Hippocampal formation (tissue), 2 donors: ENCODE results near the gene AOPEP.

Experiments used
- DNase-seq, 2 donors: peaks; one replicate each; lab custom pipeline; 2025; lab: John Stamatoyannopoulos, UW

AOPEP gene

GRCh38 chr9:94850540-94851434, 124.3 kb downstream of the AOPEP start:
- no peak for DNase-seq

GRCh38 chr9:94851467-94851866, 125.0 kb downstream of the AOPEP start:
- DNase-seq: no peak

GRCh38 chr9:94851892-94852291, 125.4 kb downstream of the AOPEP start:
- DNase-seq: no peak

- no peak for DNase-seq
These were observed 125.9 kb downstream of the AOPEP start for GRCh38 chr9:94852373-94852772.

GRCh38 chr9:94853887-94854286, 127.4 kb downstream of the AOPEP start:
- DNase-seq: no peak

GRCh38 chr9:94855903-94856302, 129.4 kb downstream of the AOPEP start:
- no peak for DNase-seq

- no peak for DNase-seq
These were observed 131.3 kb downstream of the AOPEP start for GRCh38 chr9:94857791-94858190.

- no peak for DNase-seq
These were observed 132.7 kb downstream of the AOPEP start for GRCh38 chr9:94859226-94859625.

GRCh38 chr9:94859891-94860290, 133.4 kb downstream of the AOPEP start:
- no peak for DNase-seq

- no peak for DNase-seq
These were observed 134.4 kb downstream of the AOPEP start for GRCh38 chr9:94860678-94861588.

GRCh38 chr9:94861589-94862272, 135.2 kb downstream of the AOPEP start:
- DNase-seq: no peak

- DNase-seq: no peak
These were observed 137.7 kb downstream of the AOPEP start for GRCh38 chr9:94864196-94864595.

- DNase-seq: no peak
These were observed 138.5 kb downstream of the AOPEP start for GRCh38 chr9:94864862-94865509.

GRCh38 chr9:94865582-94866452, 139.3 kb downstream of the AOPEP start:
- DNase-seq: peak; percentile 9 to 46

- DNase-seq: no peak
These were observed 140.3 kb downstream of the AOPEP start for GRCh38 chr9:94866770-94867169.

GRCh38 chr9:94867281-94867841, 140.9 kb downstream of the AOPEP start:
- no peak for DNase-seq

GRCh38 chr9:94867842-94868312, 141.4 kb downstream of the AOPEP start:
- DNase-seq: no peak

- no peak for DNase-seq
These were observed 142.0 kb downstream of the AOPEP start for GRCh38 chr9:94868464-94868863.

GRCh38 chr9:94869415-94869843, 142.9 kb downstream of the AOPEP start:
- no peak for DNase-seq

GRCh38 chr9:94870465-94870792, 143.9 kb downstream of the AOPEP start:
- DNase-seq: no peak
